Parathyroid adenoma (tissue), 2 donors: ENCODE measurements around the gene IL33.

Source experiments
- H2AFZ ChIP-seq: fragments of 300-600 bp; sonication (generic); one replicate; pipeline ENCODE4 v1.7.0; 2017; ENCODE audit warnings: antibody characterized with exemption, mild to moderate bottlenecking
- H3K27ac ChIP-seq: fragments of 300-600 bp; sonication (generic); one replicate; pipeline ENCODE4 v1.7.0; 2017
- H3K27me3 ChIP-seq: fragments of 300-600 bp; sonication (generic); one replicate; pipeline ENCODE4 v1.7.0; 2017; ENCODE audit warnings: low read length; ENCODE audit not compliant: control insufficient read depth, insufficient read depth
- H3K36me3 ChIP-seq: fragments of 300-600 bp; sonication (generic); one replicate; pipeline ENCODE4 v1.7.0; 2017; ENCODE audit warnings: low read length; ENCODE audit not compliant: control insufficient read depth, insufficient read depth
- H3K4me1 ChIP-seq: fragments of 300-600 bp; sonication (generic); one replicate; pipeline ENCODE4 v1.7.0; 2017; ENCODE audit warnings: control low read depth
- H3K4me2 ChIP-seq: fragments of 300-600 bp; sonication (generic); one replicate; pipeline ENCODE4 v1.7.0; 2017; ENCODE audit warnings: low read length
- H3K4me3 ChIP-seq: fragments of 300-600 bp; sonication (generic); one replicate; pipeline ENCODE4 v1.7.0; 2017; ENCODE audit warnings: low read depth, low read length
- H3K79me2 ChIP-seq: fragments of 300-600 bp; sonication (generic); one replicate; pipeline ENCODE4 v1.7.0; 2017; ENCODE audit warnings: control low read depth
- H3K9ac ChIP-seq: fragments of 300-600 bp; sonication (generic); one replicate; pipeline ENCODE4 v1.7.0; 2017; ENCODE audit warnings: mild to moderate bottlenecking
- H3K9me3 ChIP-seq: fragments of 300-600 bp; sonication (generic); one replicate; pipeline ENCODE4 v1.7.0; 2017; ENCODE audit warnings: low read length; ENCODE audit not compliant: control insufficient read depth
- CTCF ChIP-seq: fragments of 300-600 bp; sonication (generic); IDR thresholded peaks from one replicate; pipeline ENCODE4 v1.7.0; 2017; ENCODE audit warnings: antibody characterized with exemption, mild to moderate bottlenecking
- donor health status: primary hyperparathyroidism.

The IL33 gene

GRCh38 chr9:6214434-6214833, 1.2 kb upstream of the IL33 start:
- Histone ChIP-seq H3K27ac (no peak overlapping the region), H3K36me3 (no peaks in the 10 kb centered on the region), H3K4me3 (no peak overlapping the region), H3K79me2 (no peaks in the 10 kb centered on the region), H3K4me1 (no peaks in the 10 kb centered on the region), H3K9ac (no peak overlapping the region), H3K27me3 (no peaks in the 10 kb centered on the region), H3K4me2 (no peak overlapping the region), H2AFZ (no peak overlapping the region), H3K9me3 (no peaks in the 10 kb centered on the region)
- no peak for TF ChIP-seq CTCF

GRCh38 chr9:6214903-6215302, 704 bp upstream of the IL33 start:
- H3K36me3 ChIP-seq: no peaks in the 10 kb centered on the region
- no peak overlapping the region for H3K4me2 ChIP-seq
- no peaks in the 10 kb centered on the region for H3K27me3 ChIP-seq
- H3K79me2 ChIP-seq: no peaks in the 10 kb centered on the region
- TF ChIP-seq CTCF: no peak
- no peaks in the 10 kb centered on the region for H3K9me3 ChIP-seq
- H3K27ac ChIP-seq: no peak overlapping the region
- H3K9ac ChIP-seq: no peak overlapping the region
- H3K4me1 ChIP-seq: no peaks in the 10 kb centered on the region
- no peak overlapping the region for H2AFZ ChIP-seq
- H3K4me3 ChIP-seq: no peak overlapping the region

- H3K27ac ChIP-seq: no peak overlapping the region
Observed at GRCh38 chr9:6216002-6216401, 395 bp downstream of the IL33 start.

GRCh38 chr9:6216951-6217350, 1.3 kb downstream of the IL33 start:
- no peak for TF ChIP-seq CTCF
- H2AFZ ChIP-seq: no peak overlapping the region
- H3K9me3 ChIP-seq: no peaks in the 10 kb centered on the region
- H3K4me2 ChIP-seq: no peak overlapping the region
- H3K4me3 ChIP-seq: no peak overlapping the region
- H3K36me3 ChIP-seq: no peaks in the 10 kb centered on the region
- H3K9ac ChIP-seq: no peak overlapping the region
- no peaks in the 10 kb centered on the region for H3K79me2 ChIP-seq
- no peak overlapping the region for H3K27ac ChIP-seq
- no peaks in the 10 kb centered on the region for H3K27me3 ChIP-seq
- H3K4me1 ChIP-seq: no peaks in the 10 kb centered on the region

More at GRCh38 chr9:6216002-6216401, 395 bp downstream of the IL33 start:
- H3K9ac ChIP-seq: no peak overlapping the region
- no peak overlapping the region for H3K4me3 ChIP-seq
- H3K79me2 ChIP-seq: no peaks in the 10 kb centered on the region
- H3K27me3 ChIP-seq: no peaks in the 10 kb centered on the region
- H2AFZ ChIP-seq: no peak overlapping the region
- H3K4me2 ChIP-seq: no peak overlapping the region
- no peak for TF ChIP-seq CTCF
- H3K4me1 ChIP-seq: no peaks in the 10 kb centered on the region
- H3K9me3 ChIP-seq: no peaks in the 10 kb centered on the region
- H3K36me3 ChIP-seq: no peaks in the 10 kb centered on the region

- H3K9ac ChIP-seq: no peak overlapping the region
- no peak for TF ChIP-seq CTCF
Observed at GRCh38 chr9:6218099-6218502, 2.5 kb downstream of the IL33 start.

More at GRCh38 chr9:6218099-6218502, 2.5 kb downstream of the IL33 start:
- no peak overlapping the region for H3K4me2 ChIP-seq
- H2AFZ ChIP-seq: no peak overlapping the region
- no peaks in the 10 kb centered on the region for H3K9me3 ChIP-seq
- H3K4me1 ChIP-seq: no peaks in the 10 kb centered on the region
- H3K27ac ChIP-seq: peak overlapping the region; percentile 42
- no peaks in the 10 kb centered on the region for H3K27me3 ChIP-seq
- no peaks in the 10 kb centered on the region for H3K79me2 ChIP-seq
- no peaks in the 10 kb centered on the region for H3K36me3 ChIP-seq
- no peak overlapping the region for H3K4me3 ChIP-seq
